Endothelial cell of umbilical vein (primary cell): ENCODE results near the gene SCGB1C1.

Experiments
- JUN ChIP-seq: IDR thresholded peaks from 2 replicates; pipeline ENCODE4 v1.6.1; 2011; ENCODE audit warnings: borderline replicate concordance, low read depth; ENCODE audit not compliant: insufficient read length, insufficient read depth
- POLR2AphosphoS5 ChIP-seq: IDR thresholded peaks from 2 replicates; pipeline ENCODE4 v1.6.1; 2012; ENCODE audit warnings: low read depth, mild to moderate bottlenecking, control low read depth, low read length, moderate library complexity; ENCODE audit not compliant: insufficient read depth
- TF ChIP-seq, protein P1 (sequence below), 2 donors: IDR thresholded peaks; 1 replicate in 1 of 2; 2 replicates in 1 of 2; pipeline ENCODE4 v1.5.1; 2011; ENCODE audit warnings: low read length in 2 of 2, mild to moderate bottlenecking in 2 of 2, moderate library complexity in 2 of 2, control low read depth in 1 of 2, inconsistent platforms in 1 of 2, low read depth in 1 of 2; ENCODE audit not compliant: insufficient read depth in 1 of 2; ENCODE audit errors: extremely low read depth in 1 of 2

DNA sequence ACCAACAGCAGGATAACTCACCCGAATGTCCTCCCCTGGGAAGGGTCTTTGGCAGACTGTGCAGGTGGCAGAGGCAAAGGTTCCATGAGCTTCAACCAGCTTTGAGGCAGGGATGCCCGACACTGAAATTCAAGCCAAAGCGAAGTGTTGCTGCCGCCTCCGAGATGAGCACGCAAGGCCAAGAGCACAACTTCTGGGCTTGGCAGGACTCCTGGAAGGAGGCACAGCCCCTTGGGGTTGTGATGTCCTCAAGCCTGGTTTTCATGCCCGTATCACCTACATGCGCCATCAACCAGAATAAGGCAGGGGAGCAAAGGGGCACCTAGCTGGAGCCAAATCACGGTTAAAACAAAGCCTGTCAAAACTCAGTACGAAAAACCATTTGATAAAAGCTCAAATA is 37.6 kb downstream of the SCGB1C1 start:
- TF ChIP-seq JUN = no peak
- TF ChIP-seq POLR2AphosphoS5 = no peak
- TF ChIP-seq, protein P1, sequence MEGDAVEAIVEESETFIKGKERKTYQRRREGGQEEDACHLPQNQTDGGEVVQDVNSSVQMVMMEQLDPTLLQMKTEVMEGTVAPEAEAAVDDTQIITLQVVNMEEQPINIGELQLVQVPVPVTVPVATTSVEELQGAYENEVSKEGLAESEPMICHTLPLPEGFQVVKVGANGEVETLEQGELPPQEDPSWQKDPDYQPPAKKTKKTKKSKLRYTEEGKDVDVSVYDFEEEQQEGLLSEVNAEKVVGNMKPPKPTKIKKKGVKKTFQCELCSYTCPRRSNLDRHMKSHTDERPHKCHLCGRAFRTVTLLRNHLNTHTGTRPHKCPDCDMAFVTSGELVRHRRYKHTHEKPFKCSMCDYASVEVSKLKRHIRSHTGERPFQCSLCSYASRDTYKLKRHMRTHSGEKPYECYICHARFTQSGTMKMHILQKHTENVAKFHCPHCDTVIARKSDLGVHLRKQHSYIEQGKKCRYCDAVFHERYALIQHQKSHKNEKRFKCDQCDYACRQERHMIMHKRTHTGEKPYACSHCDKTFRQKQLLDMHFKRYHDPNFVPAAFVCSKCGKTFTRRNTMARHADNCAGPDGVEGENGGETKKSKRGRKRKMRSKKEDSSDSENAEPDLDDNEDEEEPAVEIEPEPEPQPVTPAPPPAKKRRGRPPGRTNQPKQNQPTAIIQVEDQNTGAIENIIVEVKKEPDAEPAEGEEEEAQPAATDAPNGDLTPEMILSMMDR (IDR thresholded peaks at IDR 0.05; ENCODE audit: extremely low read depth in 1 of 2, insufficient read depth in 1 of 2, low read depth in 1 of 2, low read length in 2 of 2) = no peak
